ENCODE data around the gene GABPB2.

GRCh38 chr1:151098126-151098525 lies 27.6 kb downstream of the GABPB2 start:
- TF ChIP-seq, protein P1, sequence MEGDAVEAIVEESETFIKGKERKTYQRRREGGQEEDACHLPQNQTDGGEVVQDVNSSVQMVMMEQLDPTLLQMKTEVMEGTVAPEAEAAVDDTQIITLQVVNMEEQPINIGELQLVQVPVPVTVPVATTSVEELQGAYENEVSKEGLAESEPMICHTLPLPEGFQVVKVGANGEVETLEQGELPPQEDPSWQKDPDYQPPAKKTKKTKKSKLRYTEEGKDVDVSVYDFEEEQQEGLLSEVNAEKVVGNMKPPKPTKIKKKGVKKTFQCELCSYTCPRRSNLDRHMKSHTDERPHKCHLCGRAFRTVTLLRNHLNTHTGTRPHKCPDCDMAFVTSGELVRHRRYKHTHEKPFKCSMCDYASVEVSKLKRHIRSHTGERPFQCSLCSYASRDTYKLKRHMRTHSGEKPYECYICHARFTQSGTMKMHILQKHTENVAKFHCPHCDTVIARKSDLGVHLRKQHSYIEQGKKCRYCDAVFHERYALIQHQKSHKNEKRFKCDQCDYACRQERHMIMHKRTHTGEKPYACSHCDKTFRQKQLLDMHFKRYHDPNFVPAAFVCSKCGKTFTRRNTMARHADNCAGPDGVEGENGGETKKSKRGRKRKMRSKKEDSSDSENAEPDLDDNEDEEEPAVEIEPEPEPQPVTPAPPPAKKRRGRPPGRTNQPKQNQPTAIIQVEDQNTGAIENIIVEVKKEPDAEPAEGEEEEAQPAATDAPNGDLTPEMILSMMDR (IDR thresholded peaks at IDR 0.05; ENCODE audit: low read depth, low read length): no peak
- no peak for TF ChIP-seq EZH2phosphoT487 (IDR thresholded peaks at IDR 0.05; ENCODE audit: low read depth)
